MCF 10A (cell line): ENCODE measurements around the gene SLC43A1. TPM values are rescaled to one million over a fixed set of nuclear protein-coding genes. Genes with fewer than 3 reads are reported as not detected.

Source experiments
- BruUV-seq: library from RNA; stranded (reverse); fragments of 400-500 nt; replicated peaks from 2 replicates; lab custom pipeline; 2021; lab: Mats Ljungman, UMichigan
- CTCF ChIA-PET: fragments of 300-600 bp; sonication (Branson Sonifier 250); formaldehyde crosslinking; extraction: SDS; loops from one replicate; lab custom pipeline; 2021; ENCODE audit warnings: antibody characterized with exemption, inconsistent platforms; lab: Yijun Ruan, JAX
- POLR2A ChIA-PET: fragments of 300-600, 350-650 bp; sonication (Branson Sonifier 250); formaldehyde crosslinking; extraction: SDS; loops from one replicate; lab custom pipeline; 2020; ENCODE audit warnings: antibody characterized with exemption, inconsistent platforms; lab: Yijun Ruan, JAX
- DNase-seq: peaks from one replicate; pipeline ENCODE4 v3.0.0-alpha.2; 2018; ENCODE audit not compliant: unreplicated experiment
- H3K27ac Mint-ChIP-seq: one replicate; pipeline ENCODE4 v1.8.0; 2022; ENCODE audit warnings: mild to moderate bottlenecking, low read depth, mixed read lengths; ENCODE audit not compliant: unreplicated experiment
- H3K27me3 Mint-ChIP-seq: one replicate; pipeline ENCODE4 v1.8.0; 2022; ENCODE audit warnings: mixed read lengths; ENCODE audit not compliant: insufficient read depth, unreplicated experiment
- H3K36me3 Mint-ChIP-seq: one replicate; pipeline ENCODE4 v1.8.0; 2022; ENCODE audit warnings: mild to moderate bottlenecking, moderate library complexity, mixed read lengths; ENCODE audit not compliant: insufficient read depth, unreplicated experiment
- H3K4me1 Mint-ChIP-seq: one replicate; pipeline ENCODE4 v1.8.0; 2022; ENCODE audit warnings: mixed read lengths; ENCODE audit not compliant: insufficient read depth, unreplicated experiment
- H3K4me3 Mint-ChIP-seq: one replicate; pipeline ENCODE4 v1.8.0; 2022; ENCODE audit warnings: mild to moderate bottlenecking, moderate library complexity, mixed read lengths; ENCODE audit not compliant: unreplicated experiment
- H3K9me3 Mint-ChIP-seq: one replicate; pipeline ENCODE4 v1.8.0; 2022; ENCODE audit warnings: mixed read lengths; ENCODE audit not compliant: unreplicated experiment
- intact Hi-C: fragments of 100-400 bp; cut with micrococcal nuclease; formaldehyde crosslinking; loops from 2 replicates; pipeline ENCODE4 v1.14.1; 2022
- total RNA-seq: library from RNA; stranded (reverse); gene quantifications from 2 replicates; pipeline ENCODE4 v1.2.3, GENCODE V29; 2022
- TF ChIP-seq, protein P1 (sequence below): fragments of 200-600 bp; IDR thresholded peaks from one replicate; pipeline ENCODE4 v1.8.0; 2022; ENCODE audit warnings: antibody characterized with exemption, mild to moderate bottlenecking; ENCODE audit not compliant: unreplicated experiment

SLC43A1 gene
- total RNA-seq, 1 experiment from 2014 or later, result 3.2 TPM

- Mint-ChIP-seq H3K27me3 (peaks cover 2% of the 10 kb centered on the region), H3K4me3 (peak overlapping the region; percentile 96), H3K9me3 (no peaks in the 10 kb centered on the region), H3K4me1 (peaks cover 11% of the 10 kb centered on the region), H3K27ac (peak overlapping the region; percentile 79), H3K36me3 (peaks cover 10% of the 10 kb centered on the region)
- no TSS peak for BruUV-seq
- TF ChIP-seq, protein P1, sequence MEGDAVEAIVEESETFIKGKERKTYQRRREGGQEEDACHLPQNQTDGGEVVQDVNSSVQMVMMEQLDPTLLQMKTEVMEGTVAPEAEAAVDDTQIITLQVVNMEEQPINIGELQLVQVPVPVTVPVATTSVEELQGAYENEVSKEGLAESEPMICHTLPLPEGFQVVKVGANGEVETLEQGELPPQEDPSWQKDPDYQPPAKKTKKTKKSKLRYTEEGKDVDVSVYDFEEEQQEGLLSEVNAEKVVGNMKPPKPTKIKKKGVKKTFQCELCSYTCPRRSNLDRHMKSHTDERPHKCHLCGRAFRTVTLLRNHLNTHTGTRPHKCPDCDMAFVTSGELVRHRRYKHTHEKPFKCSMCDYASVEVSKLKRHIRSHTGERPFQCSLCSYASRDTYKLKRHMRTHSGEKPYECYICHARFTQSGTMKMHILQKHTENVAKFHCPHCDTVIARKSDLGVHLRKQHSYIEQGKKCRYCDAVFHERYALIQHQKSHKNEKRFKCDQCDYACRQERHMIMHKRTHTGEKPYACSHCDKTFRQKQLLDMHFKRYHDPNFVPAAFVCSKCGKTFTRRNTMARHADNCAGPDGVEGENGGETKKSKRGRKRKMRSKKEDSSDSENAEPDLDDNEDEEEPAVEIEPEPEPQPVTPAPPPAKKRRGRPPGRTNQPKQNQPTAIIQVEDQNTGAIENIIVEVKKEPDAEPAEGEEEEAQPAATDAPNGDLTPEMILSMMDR, result no peak
- no peak for DNase-seq
- POLR2A ChIA-PET, result interaction anchor here (0.9 to 2.2 kb wide), 11 partner anchors 15 to 1615 kb away, joined by 3 to 11 read pairs (median 4); partner anchors contain the start of genes CLP1, MED19, SLC43A1 and SLC43A3
- intact Hi-C loops, result loop anchor here (1.0 to 10.0 kb wide), 3 partner anchors 39 to 985 kb away; no protein-coding TSS in a partner anchor
- CTCF ChIA-PET, result interaction anchor here (0.6 to 8.1 kb wide), 12 partner anchors 15 to 1038 kb away, joined by 3 to 254 read pairs (median 4); partner anchors contain the start of genes RTN4RL2 and SLC43A1
Observed at GRCh38 chr11:57530215-57530595, 14.7 kb upstream of the SLC43A1 start.

DNA sequence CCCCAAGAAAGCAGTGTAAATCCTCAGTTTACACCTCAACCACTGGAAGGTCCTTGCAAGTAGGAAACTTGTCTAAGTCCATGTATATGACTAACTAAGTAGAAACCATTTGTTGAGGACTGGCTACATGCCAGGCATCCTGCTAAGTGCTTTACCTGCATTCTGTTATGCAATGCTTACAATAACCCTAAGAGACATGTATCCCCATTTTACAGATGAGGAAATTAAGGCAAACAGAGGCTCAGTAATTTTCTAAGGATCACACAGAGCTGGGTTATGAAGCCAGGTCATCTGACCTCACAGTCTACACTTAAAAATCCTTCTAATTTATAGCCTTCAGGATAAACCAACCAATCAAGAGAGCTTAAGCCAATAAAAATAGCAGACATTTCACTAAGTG is 13.5 kb upstream of the SLC43A1 start:
- no peaks in the 10 kb centered on the region for H3K9me3 Mint-ChIP-seq

GRCh38 chr11:57527056-57527631 is 11.6 kb upstream of the SLC43A1 start:
- intact Hi-C loops, result loop anchor here (1.0 kb wide), 3 partner anchors 34 to 182 kb away; no protein-coding TSS in a partner anchor
- Mint-ChIP-seq H3K9me3 (no peaks in the 10 kb centered on the region), H3K27ac (no peak overlapping the region), H3K27me3 (no peaks in the 10 kb centered on the region), H3K4me1 (peaks cover 11% of the 10 kb centered on the region), H3K36me3 (peaks cover 16% of the 10 kb centered on the region), H3K4me3 (no peak overlapping the region)
- DNase-seq, result peak; percentile 67
- CTCF ChIA-PET, result interaction anchor here (0.6 to 8.1 kb wide), 71 partner anchors 9 to 1098 kb away, joined by 3 to 254 read pairs (median 4); partner anchors contain the start of genes P2RX3, RTN4RL2, SELENOH and SLC43A1
- TF ChIP-seq, protein P1, result peak; percentile 96
- POLR2A ChIA-PET, result interaction anchor here (0.5 to 1.5 kb wide), 3 partner anchors 11 to 1243 kb away, joined by 3 to 5 read pairs (median 5); partner anchors contain the start of gene SLC43A1
- no TSS peak for BruUV-seq

More for the DNA sequence above, 13.5 kb upstream of the SLC43A1 start:
- peaks cover 16% of the 10 kb centered on the region for H3K36me3 Mint-ChIP-seq
- ChIA-PET CTCF (interaction anchor here (0.6 to 8.1 kb wide), 14 partner anchors 13 to 1040 kb away, joined by 3 to 254 read pairs (median 6); partner anchors contain the start of genes RTN4RL2 and SLC43A1), POLR2A (interaction anchor here (0.7 to 2.2 kb wide), 10 partner anchors 13 to 185 kb away, joined by 3 to 11 read pairs (median 4); partner anchors contain the start of genes SLC43A1 and SLC43A3)
- TF ChIP-seq, protein P1, result no peak
- peaks cover 11% of the 10 kb centered on the region for H3K4me1 Mint-ChIP-seq
- DNase-seq, result peak; percentile 41
- intact Hi-C loops, result no loop called here
- BruUV-seq, result no TSS peak
- no peaks in the 10 kb centered on the region for H3K27me3 Mint-ChIP-seq
- no peak overlapping the region for H3K27ac Mint-ChIP-seq
- peak overlapping the region; percentile 19 for H3K4me3 Mint-ChIP-seq

DNA sequence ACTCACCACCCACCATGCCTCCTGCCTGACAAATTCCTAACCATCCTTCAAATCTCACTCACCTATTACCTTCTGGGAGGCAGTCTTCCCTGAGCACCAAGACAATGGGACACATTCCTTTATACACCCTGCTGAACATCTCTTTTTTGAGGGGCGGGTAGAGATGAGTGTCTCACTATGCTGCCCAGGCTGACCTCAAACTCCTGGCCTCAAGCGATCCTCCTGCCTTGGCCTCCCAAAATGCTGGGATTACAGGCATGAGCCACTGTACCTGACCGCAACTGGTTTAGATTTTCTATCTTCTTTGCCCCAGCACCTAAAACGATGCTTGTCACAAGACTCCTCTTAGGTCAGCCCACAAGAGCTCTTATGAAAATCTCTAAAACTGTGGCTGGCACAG is 7.9 kb upstream of the SLC43A1 start:
- POLR2A ChIA-PET, result no interaction called here
- no peaks in the 10 kb centered on the region for H3K9me3 Mint-ChIP-seq
- intact Hi-C loops, result no loop called here
- H3K36me3 Mint-ChIP-seq, result peaks cover 16% of the 10 kb centered on the region
- BruUV-seq, result no TSS peak
- no peaks in the 10 kb centered on the region for H3K27me3 Mint-ChIP-seq
- CTCF ChIA-PET, result interaction anchor here (0.6 to 8.1 kb wide), 5 partner anchors 14 to 68 kb away, joined by 3 to 254 read pairs (median 9); partner anchors contain the start of gene RTN4RL2
- H3K27ac Mint-ChIP-seq, result no peak overlapping the region
- peaks cover 7% of the 10 kb centered on the region for H3K4me1 Mint-ChIP-seq
- no peak for DNase-seq
- no peak overlapping the region for H3K4me3 Mint-ChIP-seq
- TF ChIP-seq, protein P1, result no peak
